GM18511 (cell line): ENCODE data around the gene DDA1.
A peak's percentile ranks its signal among the peaks of the same experiment; 100 is the strongest.
"Not testable (repeated sequence)": the region's sequence is repeated elsewhere in the genome, so short reads cannot be mapped to it uniquely, and the experiment has no call there.

Experiments used
- ATAC-seq: cut with Tn5 transposase; IDR thresholded peaks from one replicate; pipeline ENCODE4 v1.9.1; 2021; ENCODE audit warnings: mild to moderate bottlenecking, moderate library complexity; ENCODE audit not compliant: unreplicated experiment

The DDA1 gene

GRCh38 chr19:17309198-17309964 is at the start of gene DDA1:
DDA1 (plus strand) TSS chr19:17309563; CDS start chr19:17309655, 92 bp downstream.
- peak; percentile 63 for ATAC-seq

DNA sequence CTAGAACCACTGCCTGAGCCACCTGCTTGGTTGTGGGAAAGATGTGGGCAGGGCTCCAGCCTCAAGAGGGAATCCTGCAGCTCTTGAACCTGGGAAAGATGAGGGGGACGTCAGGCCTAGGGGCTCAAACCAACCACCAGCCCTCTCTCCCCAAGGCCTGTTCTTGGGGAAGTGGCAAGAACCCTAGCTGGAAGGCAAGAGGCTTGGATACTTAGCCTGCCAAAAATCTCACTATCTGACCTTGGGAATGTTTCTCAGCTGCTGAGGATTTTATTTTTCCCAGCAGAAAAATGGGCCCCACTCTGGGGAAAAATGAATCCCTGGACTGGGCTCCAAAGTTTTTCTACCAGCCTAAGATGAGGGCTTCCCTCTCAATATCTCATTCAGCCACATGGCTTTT is 49.4 kb upstream of the DDA1 start:
- ATAC-seq: no peak

DNA sequence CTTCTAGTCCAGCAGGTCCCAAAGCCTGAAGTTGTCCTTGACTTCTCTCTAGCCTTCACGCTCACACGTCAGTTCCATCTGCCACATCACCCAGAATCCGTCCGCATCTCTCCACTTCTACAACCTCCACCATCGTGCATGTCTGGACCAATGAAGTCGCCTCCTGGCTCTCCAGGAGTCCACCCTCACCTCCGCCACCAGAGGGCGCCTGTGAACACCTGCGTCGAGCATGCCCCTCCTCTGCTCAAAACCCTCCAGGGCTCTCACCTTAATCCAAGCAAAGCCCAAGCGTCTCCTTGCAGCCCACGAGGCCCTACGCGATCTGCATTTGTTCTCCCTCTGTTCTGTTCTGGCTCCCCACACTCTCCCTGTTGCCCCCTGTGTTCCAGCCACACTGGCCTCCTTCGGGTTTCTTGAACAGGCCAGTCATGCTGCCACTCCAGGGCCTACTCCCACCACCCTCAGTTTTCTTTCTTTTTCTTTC is 48.5 kb upstream of the DDA1 start:
- peak; percentile 72 for ATAC-seq

DNA sequence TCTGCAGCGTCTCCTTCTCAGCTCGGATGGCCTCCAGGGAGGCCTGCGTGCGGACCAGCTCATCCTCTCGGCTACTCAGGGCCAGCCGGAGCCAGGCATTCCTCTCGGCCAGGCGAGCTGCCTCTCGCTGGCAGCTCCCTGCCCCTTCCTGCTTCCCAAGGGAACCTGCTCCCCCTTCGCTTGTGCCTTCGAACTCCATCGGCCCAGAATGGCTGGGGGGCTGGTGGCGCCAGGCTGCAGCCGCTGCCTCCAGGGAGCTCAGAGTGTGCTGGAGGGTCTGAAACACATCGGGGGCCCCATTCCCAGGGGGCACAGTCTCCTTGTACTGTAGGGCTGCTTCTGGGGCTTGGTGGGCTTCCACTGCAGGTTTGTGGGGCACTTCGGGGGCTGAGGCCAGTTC is 46.8 kb upstream of the DDA1 start:
- no peak for ATAC-seq

- no peak for ATAC-seq
Observed at GRCh38 chr19:17263712-17264640, 45.4 kb upstream of the DDA1 start.

DNA sequence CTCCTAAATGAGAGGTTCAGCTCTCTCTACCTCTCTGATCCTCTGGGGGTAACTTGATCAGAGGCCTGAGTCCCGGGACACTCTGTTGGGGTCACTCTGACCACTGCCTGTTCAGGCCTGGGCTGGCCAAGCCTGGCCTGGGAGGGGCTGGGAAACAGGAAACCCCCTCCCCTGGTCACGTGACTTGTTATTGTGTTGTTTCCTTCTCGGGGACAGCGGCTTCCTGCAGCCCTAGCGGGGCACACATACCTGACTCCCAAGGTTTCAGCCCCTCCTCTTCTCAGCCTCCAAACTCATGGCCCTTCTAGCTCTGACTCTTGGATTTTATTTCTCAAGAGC is 44.8 kb upstream of the DDA1 start, which contains the start of gene USHBP1:
Gene USHBP1, minus strand, starts transcription at position 105 of the 339 bp plus-strand sequence. CDS start 446 bp downstream, outside the sequence.
- no peak for ATAC-seq

GRCh38 chr19:17266026-17266425 is 43.3 kb upstream of the DDA1 start:
- ATAC-seq: no peak

DNA sequence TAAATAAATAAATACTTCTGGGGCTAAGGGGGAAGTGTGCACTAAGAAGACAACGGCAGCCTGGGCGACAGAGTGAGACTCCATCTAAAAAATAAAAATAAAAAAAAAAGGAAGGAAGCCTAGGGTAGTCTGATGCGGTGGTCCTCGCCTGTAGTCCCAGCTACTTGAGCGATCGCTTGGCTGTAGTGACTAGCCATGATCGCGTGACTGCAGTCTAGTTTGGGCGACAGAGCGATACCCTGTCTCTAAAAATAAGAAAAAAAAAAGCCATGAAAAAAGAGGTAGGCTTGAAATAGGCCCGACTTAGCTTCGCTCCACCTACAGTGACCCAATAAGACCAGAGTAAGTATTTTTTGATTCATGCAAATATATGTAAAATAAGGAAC is 42.8 kb upstream of the DDA1 start:
- ATAC-seq: peak; percentile 35

- ATAC-seq: peak; percentile 92
Observed at GRCh38 chr19:17266975-17267788, 42.2 kb upstream of the DDA1 start, which contains the start of gene BABAM1. BABAM1 (plus strand) TSS chr19:17267443; CDS start chr19:17268807, 1,364 bp downstream.

DNA sequence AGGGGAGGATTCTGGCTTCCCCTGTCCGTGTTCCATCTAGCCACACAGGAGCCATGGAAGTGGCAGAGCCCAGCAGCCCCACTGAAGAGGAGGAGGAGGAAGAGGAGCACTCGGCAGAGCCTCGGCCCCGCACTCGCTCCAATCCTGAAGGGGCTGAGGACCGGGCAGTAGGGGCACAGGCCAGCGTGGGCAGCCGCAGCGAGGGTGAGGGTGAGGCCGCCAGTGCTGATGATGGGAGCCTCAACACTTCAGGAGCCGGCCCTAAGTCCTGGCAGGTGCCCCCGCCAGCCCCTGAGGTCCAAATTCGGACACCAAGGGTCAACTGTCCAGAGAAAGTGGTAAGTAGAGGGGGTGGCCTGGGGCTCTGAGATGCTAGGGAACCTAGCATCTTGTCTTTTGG is 40.6 kb upstream of the DDA1 start:
- no peak for ATAC-seq

- ATAC-seq: not testable (repeated sequence)
Observed at GRCh38 chr19:17274892-17275291, 34.5 kb upstream of the DDA1 start.

DNA sequence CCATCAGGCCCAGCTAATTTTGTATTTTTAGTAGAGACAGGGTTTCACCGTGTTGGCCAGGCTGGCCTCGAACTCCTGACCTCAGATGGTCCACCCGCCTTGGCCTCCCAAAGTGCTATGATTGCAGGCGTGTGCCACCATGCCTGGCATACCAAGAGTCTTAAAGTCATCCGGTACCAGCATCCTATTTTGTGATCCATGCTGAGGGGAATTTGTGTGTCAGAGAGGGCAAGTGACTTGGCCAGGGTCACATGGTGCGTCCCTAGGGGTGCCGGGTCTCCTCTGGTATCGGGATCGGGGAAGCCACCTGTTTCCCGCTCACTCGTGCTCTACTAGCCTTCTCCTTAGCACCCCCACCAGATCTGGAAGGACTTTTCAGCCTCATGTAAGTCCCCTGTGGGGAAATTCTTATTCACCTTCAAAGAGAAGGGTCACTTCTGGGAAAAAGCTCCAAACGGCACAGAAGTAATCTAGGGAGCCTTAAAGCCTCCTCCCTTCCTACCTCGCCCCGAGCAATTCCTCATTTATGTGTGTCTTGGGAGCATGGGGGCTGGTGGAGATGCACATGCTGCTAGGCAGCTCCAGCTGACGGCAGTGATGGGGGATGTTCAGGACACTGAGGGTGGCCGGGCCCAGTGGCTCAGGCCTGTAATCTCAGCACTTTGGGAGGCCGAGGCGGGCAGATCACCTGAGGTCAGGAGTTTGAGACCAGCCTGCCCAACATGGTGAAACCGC is 33.8 kb upstream of the DDA1 start:
- no peak for ATAC-seq

- no peak for ATAC-seq
Observed at GRCh38 chr19:17279436-17279835, 29.9 kb upstream of the DDA1 start.

- ATAC-seq: no peak
Observed at GRCh38 chr19:17281391-17282304, 27.7 kb upstream of the DDA1 start, which contains the start of gene ANKLE1. ANKLE1 (plus strand) TSS chr19:17281901; CDS start chr19:17281921, 20 bp downstream.

- no peak for ATAC-seq
Observed at GRCh38 chr19:17282488-17283125, 26.8 kb upstream of the DDA1 start.

DNA sequence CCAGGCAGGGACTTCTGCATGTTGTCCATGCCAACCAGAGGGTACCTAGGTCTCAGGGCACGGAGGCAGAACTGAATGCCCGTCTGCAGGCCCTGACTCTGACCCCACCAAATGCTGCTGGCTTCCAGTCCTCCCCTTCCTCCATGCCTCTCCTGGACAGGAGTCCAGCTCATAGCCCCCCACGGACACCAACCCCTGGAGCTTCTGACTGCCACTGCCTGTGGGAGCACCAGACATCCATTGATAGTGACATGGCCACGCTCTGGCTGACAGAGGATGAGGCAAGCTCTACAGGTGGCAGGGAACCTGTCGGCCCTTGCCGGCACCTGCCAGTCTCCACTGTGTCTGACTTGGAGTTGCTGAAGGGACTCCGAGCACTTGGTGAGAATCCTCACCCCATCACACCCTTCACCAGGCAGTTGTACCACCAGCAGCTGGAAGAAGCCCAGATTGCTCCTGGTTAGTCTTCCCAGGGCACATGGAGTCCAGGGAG is 25.8 kb upstream of the DDA1 start:
- ATAC-seq: no peak

- ATAC-seq: no peak
Observed at GRCh38 chr19:17285415-17286135, 23.8 kb upstream of the DDA1 start.

DNA sequence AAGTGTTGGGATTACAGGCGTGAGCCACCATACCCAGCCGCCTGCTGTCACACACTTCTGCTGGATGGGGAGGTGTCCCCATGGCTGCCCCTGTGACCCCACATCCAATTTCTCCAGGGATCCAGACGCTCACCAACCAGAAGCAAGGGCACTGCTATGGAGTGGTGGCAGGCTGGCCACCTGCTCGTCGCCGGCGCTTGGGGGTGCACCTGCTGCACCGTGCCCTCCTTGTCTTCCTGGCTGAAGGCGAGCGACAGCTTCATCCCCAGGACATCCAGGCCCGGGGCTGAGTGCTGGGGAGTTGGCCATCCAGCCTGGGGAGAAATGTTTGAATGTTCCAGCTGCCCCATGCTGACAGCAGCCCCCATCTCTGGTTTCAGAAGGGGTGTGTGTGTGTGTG is 23.1 kb upstream of the DDA1 start:
- ATAC-seq: no peak
